Adipocyte (in vitro differentiated cells): ENCODE measurements around the gene NES.

Experiments used
- DNase-seq: peaks from one replicate; pipeline ENCODE4 v3.0.0-alpha.2; 2015; ENCODE audit warnings: low read depth
- H3K27me3 ChIP-seq: replicated peaks from 2 replicates; pipeline ENCODE4 v1.7.0; 2013; ENCODE audit warnings: mild to moderate bottlenecking, low read length, moderate library complexity; ENCODE audit not compliant: control insufficient read depth, insufficient read depth
- H3K36me3 ChIP-seq: 2 replicates; pipeline ENCODE4 v1.7.0; 2013; ENCODE audit warnings: low read length, mild to moderate bottlenecking, moderate library complexity; ENCODE audit not compliant: control insufficient read depth, insufficient read depth, severe bottlenecking
- H3K4me1 ChIP-seq: 2 replicates; pipeline ENCODE4 v1.7.0; 2013; ENCODE audit warnings: mild to moderate bottlenecking, low read length, moderate library complexity; ENCODE audit not compliant: control insufficient read depth, insufficient read depth
- H3K4me3 ChIP-seq: 2 replicates; pipeline ENCODE4 v1.7.0; 2013; ENCODE audit warnings: mild to moderate bottlenecking, low read length, moderate library complexity
- H3K9ac ChIP-seq: 2 replicates; pipeline ENCODE4 v1.7.0; 2013; ENCODE audit warnings: mild to moderate bottlenecking, low read length, moderate library complexity
- H3K9me3 ChIP-seq: 2 replicates; pipeline ENCODE4 v1.7.0; 2013; ENCODE audit warnings: mild to moderate bottlenecking, low read length, moderate library complexity; ENCODE audit not compliant: control insufficient read depth

Gene NES

DNA sequence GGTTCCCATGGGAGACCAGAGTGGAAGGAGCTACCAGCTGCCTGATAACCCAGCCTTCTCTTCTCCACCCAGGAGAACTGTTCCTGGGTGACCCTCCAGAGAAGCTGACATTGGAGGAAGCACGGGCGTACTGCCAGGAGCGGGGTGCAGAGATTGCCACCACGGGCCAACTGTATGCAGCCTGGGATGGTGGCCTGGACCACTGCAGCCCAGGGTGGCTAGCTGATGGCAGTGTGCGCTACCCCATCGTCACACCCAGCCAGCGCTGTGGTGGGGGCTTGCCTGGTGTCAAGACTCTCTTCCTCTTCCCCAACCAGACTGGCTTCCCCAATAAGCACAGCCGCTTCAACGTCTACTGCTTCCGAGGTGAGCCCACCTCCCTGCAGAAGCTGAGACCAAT, 28.7 kb downstream of the NES start:
- no peak for DNase-seq
- H3K4me1 ChIP-seq, result no peaks in the 10 kb centered on the region
- H3K36me3 ChIP-seq, result no peaks in the 10 kb centered on the region
- H3K27me3 ChIP-seq, result peaks cover 84% of the 10 kb centered on the region
- no peak overlapping the region for H3K4me3 ChIP-seq
- H3K9ac ChIP-seq, result no peak overlapping the region
- no peaks in the 10 kb centered on the region for H3K9me3 ChIP-seq

- no peaks in the 10 kb centered on the region for H3K4me1 ChIP-seq
- no peak overlapping the region for H3K4me3 ChIP-seq
- no peak for DNase-seq
- H3K27me3 ChIP-seq, result peaks cover 89% of the 10 kb centered on the region
- no peak overlapping the region for H3K9ac ChIP-seq
- H3K36me3 ChIP-seq, result no peaks in the 10 kb centered on the region
- no peaks in the 10 kb centered on the region for H3K9me3 ChIP-seq
Measured at GRCh38 chr1:156647351-156647750, 29.9 kb downstream of the NES start.

DNA sequence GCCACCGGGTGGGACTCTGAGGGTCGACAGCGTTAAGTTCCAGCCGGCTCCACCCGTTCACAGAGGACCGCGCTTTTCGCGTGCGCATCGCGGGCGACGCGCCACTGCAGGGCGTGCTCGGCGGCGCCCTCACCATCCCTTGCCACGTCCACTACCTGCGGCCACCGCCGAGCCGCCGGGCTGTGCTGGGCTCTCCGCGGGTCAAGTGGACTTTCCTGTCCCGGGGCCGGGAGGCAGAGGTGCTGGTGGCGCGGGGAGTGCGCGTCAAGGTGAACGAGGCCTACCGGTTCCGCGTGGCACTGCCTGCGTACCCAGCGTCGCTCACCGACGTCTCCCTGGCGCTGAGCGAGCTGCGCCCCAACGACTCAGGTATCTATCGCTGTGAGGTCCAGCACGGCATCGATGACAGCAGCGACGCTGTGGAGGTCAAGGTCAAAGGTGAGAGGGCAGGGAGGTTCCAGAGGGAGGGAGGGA, 30.4 kb downstream of the NES start:
- peaks cover 91% of the 10 kb centered on the region for H3K27me3 ChIP-seq
- H3K9me3 ChIP-seq, result no peaks in the 10 kb centered on the region
- H3K9ac ChIP-seq, result no peak overlapping the region
- DNase-seq, result no peak
- no peaks in the 10 kb centered on the region for H3K36me3 ChIP-seq
- H3K4me3 ChIP-seq, result no peak overlapping the region
- no peaks in the 10 kb centered on the region for H3K4me1 ChIP-seq

DNA sequence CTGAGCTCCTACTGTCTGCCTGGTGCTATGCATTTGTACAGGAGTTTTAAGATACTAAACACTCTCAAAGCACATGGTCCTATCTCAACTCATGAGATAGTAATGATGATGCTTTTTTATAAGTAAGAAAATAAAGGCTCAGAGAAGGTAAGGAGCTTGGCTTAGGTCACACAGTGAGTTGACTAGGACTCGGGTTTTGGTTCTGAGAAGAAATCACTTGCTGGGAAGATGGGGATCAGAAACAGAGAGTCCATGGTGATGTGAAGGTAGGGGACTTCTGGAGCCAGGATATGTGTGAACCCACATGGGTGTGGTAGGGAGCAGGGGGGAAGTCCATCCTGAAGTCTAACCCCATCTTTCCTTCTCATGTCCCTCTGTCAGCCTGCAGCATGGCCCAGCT, 31.5 kb downstream of the NES start:
- DNase-seq, result no peak
- no peaks in the 10 kb centered on the region for H3K4me1 ChIP-seq
- H3K9me3 ChIP-seq, result no peaks in the 10 kb centered on the region
- peaks cover 92% of the 10 kb centered on the region for H3K27me3 ChIP-seq
- no peak overlapping the region for H3K4me3 ChIP-seq
- H3K9ac ChIP-seq, result no peak overlapping the region
- H3K36me3 ChIP-seq, result no peaks in the 10 kb centered on the region

- H3K4me3 ChIP-seq, result no peak overlapping the region
Measured at GRCh38 chr1:156645056-156645455, 32.2 kb downstream of the NES start.

GRCh38 chr1:156644640-156645039, 32.6 kb downstream of the NES start:
- H3K9me3 ChIP-seq, result no peaks in the 10 kb centered on the region
- peaks cover 87% of the 10 kb centered on the region for H3K27me3 ChIP-seq
- H3K4me1 ChIP-seq, result no peaks in the 10 kb centered on the region
- H3K9ac ChIP-seq, result no peak overlapping the region
- H3K36me3 ChIP-seq, result no peaks in the 10 kb centered on the region
- no peak for DNase-seq
- no peak overlapping the region for H3K4me3 ChIP-seq

More at GRCh38 chr1:156645056-156645455, 32.2 kb downstream of the NES start:
- Histone ChIP-seq H3K9me3 (no peaks in the 10 kb centered on the region), H3K36me3 (no peaks in the 10 kb centered on the region), H3K9ac (no peak overlapping the region), H3K27me3 (peaks cover 90% of the 10 kb centered on the region), H3K4me1 (no peaks in the 10 kb centered on the region)
- no peak for DNase-seq

DNA sequence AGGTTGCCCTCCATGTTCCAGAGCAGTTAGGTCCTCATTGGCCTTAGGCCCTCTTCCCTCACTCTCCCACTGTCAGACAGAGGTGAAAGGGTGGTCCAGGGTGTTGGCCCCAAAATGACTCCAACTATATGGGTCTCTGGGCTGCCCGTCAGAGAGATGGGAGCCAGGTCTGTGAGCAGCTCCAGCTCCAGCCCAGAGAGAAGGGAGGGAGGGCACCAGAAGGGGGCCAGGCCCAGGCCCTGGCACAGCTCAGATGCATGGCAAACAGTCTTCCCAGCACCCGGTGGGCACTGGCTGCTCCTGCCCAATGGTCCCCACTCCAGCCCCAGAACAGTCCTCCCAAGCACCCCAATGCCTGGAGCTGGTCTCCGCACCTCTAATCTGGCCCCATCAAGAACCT, 33.1 kb downstream of the NES start:
- no peak overlapping the region for H3K4me3 ChIP-seq
- H3K36me3 ChIP-seq, result no peaks in the 10 kb centered on the region
- peaks cover 90% of the 10 kb centered on the region for H3K27me3 ChIP-seq
- no peak overlapping the region for H3K9ac ChIP-seq
- H3K9me3 ChIP-seq, result no peaks in the 10 kb centered on the region
- no peak for DNase-seq
- H3K4me1 ChIP-seq, result no peaks in the 10 kb centered on the region

DNA sequence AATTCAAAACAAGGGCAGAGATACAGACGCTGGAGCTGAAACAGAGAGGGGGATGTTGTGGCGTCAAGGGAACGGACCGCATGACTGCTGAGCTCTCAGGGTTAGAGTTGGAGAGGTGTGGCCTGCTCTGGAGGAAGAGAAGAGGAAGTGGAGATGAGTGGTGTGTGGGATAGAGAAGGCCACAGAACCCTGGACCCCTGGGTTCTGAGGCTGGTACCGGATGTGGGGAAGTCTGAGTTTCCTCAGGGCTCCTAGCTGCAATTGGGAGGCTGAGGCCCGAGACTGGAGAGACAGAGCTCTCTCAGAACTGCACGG, 33.5 kb downstream of the NES start:
- H3K36me3 ChIP-seq, result no peaks in the 10 kb centered on the region
- peaks cover 90% of the 10 kb centered on the region for H3K27me3 ChIP-seq
- no peaks in the 10 kb centered on the region for H3K9me3 ChIP-seq
- no peak overlapping the region for H3K9ac ChIP-seq
- H3K4me3 ChIP-seq, result no peak overlapping the region
- no peak for DNase-seq
- H3K4me1 ChIP-seq, result no peaks in the 10 kb centered on the region

- no peaks in the 10 kb centered on the region for H3K4me1 ChIP-seq
- no peaks in the 10 kb centered on the region for H3K36me3 ChIP-seq
- DNase-seq, result no peak
- H3K9ac ChIP-seq, result no peak overlapping the region
- no peaks in the 10 kb centered on the region for H3K9me3 ChIP-seq
- no peak overlapping the region for H3K4me3 ChIP-seq
- peaks cover 90% of the 10 kb centered on the region for H3K27me3 ChIP-seq
Measured at GRCh38 chr1:156643049-156643777, 34.0 kb downstream of the NES start.

DNA sequence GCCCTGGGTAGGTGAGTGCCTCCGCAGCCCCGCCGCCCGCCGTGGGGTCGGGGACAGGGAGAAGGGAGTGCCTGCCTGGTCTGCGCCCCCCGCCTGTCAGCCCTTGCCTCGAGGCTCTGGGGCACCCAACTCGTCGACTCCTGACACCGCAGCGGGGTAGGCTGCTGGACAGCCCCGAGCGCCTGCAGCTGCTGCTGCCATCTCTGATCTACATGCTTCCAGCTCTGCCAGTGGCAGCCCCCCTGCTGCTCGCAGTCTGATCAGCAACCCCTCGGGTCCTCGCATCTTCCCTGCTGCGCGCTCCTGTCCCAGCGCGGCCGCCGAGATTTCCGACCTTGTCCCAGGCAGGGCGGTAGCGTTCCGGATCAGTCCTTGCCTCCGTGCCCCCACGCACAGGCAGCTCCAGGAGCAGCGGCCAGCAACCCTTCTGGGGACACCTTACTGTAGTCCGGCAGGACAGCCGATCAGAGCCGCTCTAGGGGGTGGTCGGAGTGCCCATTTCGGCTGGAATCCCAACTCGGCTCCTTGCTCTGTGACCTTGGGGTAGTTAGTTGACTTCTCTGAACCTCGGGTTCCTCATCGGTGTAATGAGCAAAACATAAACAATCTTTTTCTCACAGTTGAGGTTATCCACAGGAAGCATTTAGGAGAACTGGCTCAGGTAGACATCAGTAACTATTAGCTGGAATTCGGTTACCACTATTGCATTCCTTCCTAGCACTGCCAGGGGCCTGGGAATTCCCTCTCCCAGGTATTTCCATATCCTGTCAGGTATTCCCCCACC, 34.8 kb downstream of the NES start:
- Histone ChIP-seq H3K9ac (no peak overlapping the region), H3K4me1 (no peaks in the 10 kb centered on the region), H3K9me3 (no peaks in the 10 kb centered on the region), H3K27me3 (peaks cover 90% of the 10 kb centered on the region), H3K4me3 (peak overlapping the region; percentile 39), H3K36me3 (no peaks in the 10 kb centered on the region)
- no peak for DNase-seq

DNA sequence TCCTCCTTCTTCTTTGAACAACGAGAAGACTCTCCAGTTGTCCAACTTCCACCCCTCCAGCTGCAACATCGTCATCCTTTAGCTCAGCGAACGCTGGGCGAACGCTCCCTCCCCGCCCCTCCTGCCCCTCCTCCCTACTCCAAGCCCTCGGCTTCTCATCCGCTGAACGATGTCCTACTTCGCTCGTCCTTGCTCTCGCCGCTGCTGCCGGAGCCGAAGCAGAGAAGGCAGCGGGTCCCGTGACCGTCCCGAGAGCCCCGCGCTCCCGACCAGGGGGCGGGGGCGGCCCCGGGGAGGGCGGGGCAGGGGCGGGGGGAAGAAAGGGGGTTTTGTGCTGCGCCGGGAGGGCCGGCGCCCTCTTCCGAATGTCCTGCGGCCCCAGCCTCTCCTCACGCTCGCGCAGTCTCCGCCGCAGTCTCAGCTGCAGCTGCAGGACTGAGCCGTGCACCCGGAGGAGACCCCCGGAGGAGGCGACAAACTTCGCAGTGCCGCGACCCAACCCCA, 35.4 kb downstream of the NES start, which contains the start of gene BCAN:
BCAN (plus strand) TSS at position 357 of the 504 bp plus-strand sequence. CDS start 3,938 bp downstream, outside the sequence.
- Histone ChIP-seq H3K4me3 (peak within 1 kb of the TSS; percentile 39), H3K9ac (no peak within 1 kb of the TSS), H3K27me3 (peaks cover 89% of the 10 kb centered on the region), H3K4me1 (no peaks in the 10 kb centered on the region), H3K36me3 (no peaks in the 10 kb centered on the region), H3K9me3 (no peaks in the 10 kb centered on the region)
- peak; percentile 44 for DNase-seq
